Esophagus muscularis mucosa (tissue), 4 donors: ENCODE results near the gene AMOTL2. TPM values are rescaled to one million over a fixed set of nuclear protein-coding genes. Genes with fewer than 3 reads are reported as not detected.

Experiments used
- DNase-seq: peaks from one replicate; pipeline ENCODE4 v3.0.0-alpha.2; 2017; ENCODE audit errors: extremely low spot score
- H3K27ac ChIP-seq, 4 donors: fragments of 200-600 bp; sonication (generic); replicated peaks in 1 of 4; 1 replicate in 3 of 4; 2 replicates in 1 of 4; pipeline ENCODE4 v1.5.1; 2016 to 2019; ENCODE audit warnings: mild to moderate bottlenecking in 1 of 4
- H3K27me3 ChIP-seq, 4 donors: fragments of 200-600 bp; sonication (generic); one replicate each; pipeline versions ENCODE4 v1.5.1 to v1.6.0; 2016 to 2019
- H3K36me3 ChIP-seq, 4 donors: fragments of 200-600 bp; sonication (generic); one replicate each; pipeline ENCODE4 v1.5.1; 2016 to 2019
- H3K4me1 ChIP-seq, 4 donors: fragments of 200-600 bp; sonication (generic); one replicate each; pipeline ENCODE4 v1.5.1; 2016 to 2019
- H3K4me3 ChIP-seq, 4 donors: fragments of 200-600 bp; sonication (generic); 1 replicate in 2 of 4; 2 replicates in 2 of 4; pipeline ENCODE4 v1.5.1; 2016 to 2019; ENCODE audit warnings: mild to moderate bottlenecking in 4 of 4, moderate library complexity in 1 of 4
- H3K9me3 ChIP-seq, 4 donors: fragments of 200-600 bp; sonication (generic); 1 replicate in 3 of 4; 2 replicates in 1 of 4; pipeline ENCODE4 v1.5.1; 2016 to 2019
- CTCF ChIP-seq, 3 experiments: fragments of 200-600 bp in 2 of 3; fragments of 450-650 bp in 1 of 3; sonication (generic) in 2 of 3; IDR thresholded peaks; one replicate each; pipeline ENCODE4 v1.5.1; 2017 to 2019; ENCODE audit warnings: antibody characterized with exemption in 3 of 3, mild to moderate bottlenecking in 2 of 3, moderate library complexity in 1 of 3
- EP300 ChIP-seq: sonication (generic); formaldehyde crosslinking; IDR thresholded peaks from one replicate; pipeline ENCODE4 v1.6.1; 2017; ENCODE audit warnings: antibody characterized with exemption
- POLR2A ChIP-seq: fragments of 450-650 bp; IDR thresholded peaks from one replicate; pipeline ENCODE4 v1.6.1; 2017; ENCODE audit warnings: antibody characterized with exemption, moderate library complexity, mild to moderate bottlenecking, low read depth
- POLR2AphosphoS5 ChIP-seq, 2 donors: sonication (generic); formaldehyde crosslinking; IDR thresholded peaks; one replicate each; pipeline ENCODE4 v1.6.1; 2017; ENCODE audit warnings: antibody characterized with exemption in 2 of 2
- WGBS: methylation state at CpG from one replicate; pipeline ENCODE4 v1.1.5; 2018; 5-methylcytosine and 5-hydroxymethylcytosine counted together
- intact Hi-C: fragments of 100-400 bp; cut with DNase I; formaldehyde crosslinking; loops from one replicate; pipeline ENCODE4 v1.15.1; 2023
- total RNA-seq, 4 donors: library from RNA; depleted of rRNA; stranded (reverse); fragments of >200 nt; gene quantifications; one replicate each; pipeline versions ENCODE4 v1.1.0 to v1.2.1, GENCODE V29; 2016

The AMOTL2 gene
- total RNA-seq, 4 donors from 2014 or later = 111 to 313 (median 155) TPM

GRCh38 chr3:134352031-134352671 is 22.1 kb downstream of the AMOTL2 start:
- H3K27ac ChIP-seq = peak overlapping the region in 3 of 4 donors; percentile 49 to 97 (median 70)
- intact Hi-C loops = no loop called here
- TF ChIP-seq CTCF (IDR thresholded peaks at IDR 0.05) (no peak), POLR2AphosphoS5 (IDR thresholded peaks at IDR 0.05) (no peak), EP300 (no peak), POLR2A (no peak)
- no peaks in the 10 kb centered on the region for H3K27me3 ChIP-seq
- no peak overlapping the region for H3K4me3 ChIP-seq
- DNase-seq = no peak
- H3K36me3 ChIP-seq = peaks cover 24 to 62% (median 39%) of the 10 kb centered on the region in 4 donors
- WGBS = 62% methylated on average over 3 of the region's 4 CpGs
- H3K4me1 ChIP-seq = peaks cover 52 to 77% (median 73%) of the 10 kb centered on the region in 4 donors
- H3K9me3 ChIP-seq = no peaks in the 10 kb centered on the region

- no peak overlapping the region for H3K4me3 ChIP-seq
- H3K36me3 ChIP-seq = peaks cover 17 to 55% (median 32%) of the 10 kb centered on the region in 4 donors
- H3K9me3 ChIP-seq = peaks cover 0 to 6% (median 3%) of the 10 kb centered on the region in 4 donors
- WGBS = 72% methylated on average over 5 of the region's 5 CpGs
- DNase-seq = no peak
- H3K27me3 ChIP-seq = no peaks in the 10 kb centered on the region
- intact Hi-C loops = no loop called here
- H3K4me1 ChIP-seq = peaks cover 45 to 70% (median 66%) of the 10 kb centered on the region in 4 donors
- TF ChIP-seq POLR2A (no peak), POLR2AphosphoS5 (IDR thresholded peaks at IDR 0.05) (no peak), CTCF (IDR thresholded peaks at IDR 0.05) (no peak)
- H3K27ac ChIP-seq = peak overlapping the region in 3 of 4 donors; percentile 49 to 97 (median 70)
These were observed 22.8 kb downstream of the AMOTL2 start for GRCh38 chr3:134351427-134351826.

- no peak for TF ChIP-seq POLR2AphosphoS5 (IDR thresholded peaks at IDR 0.05)
- TF ChIP-seq EP300 = no peak
- no peak for TF ChIP-seq CTCF (IDR thresholded peaks at IDR 0.05)
- TF ChIP-seq POLR2A = no peak
- H3K27ac ChIP-seq = peak overlapping the region in 3 of 4 donors; percentile 34 to 97 (median 49)
- WGBS = 63% methylated on average over 1 of the region's 4 CpGs
- H3K9me3 ChIP-seq = peaks cover 0 to 9% (median 3%) of the 10 kb centered on the region in 4 donors
- intact Hi-C loops = no loop called here
- H3K36me3 ChIP-seq = peaks cover 12 to 50% (median 27%) of the 10 kb centered on the region in 4 donors
- no peak for DNase-seq
- no peaks in the 10 kb centered on the region for H3K27me3 ChIP-seq
- H3K4me3 ChIP-seq = no peak overlapping the region
- peaks cover 41 to 64% (median 61%) of the 10 kb centered on the region in 4 donors for H3K4me1 ChIP-seq
These were observed 23.4 kb downstream of the AMOTL2 start for GRCh38 chr3:134350861-134351311.

GRCh38 chr3:134350266-134350665 is 24.0 kb downstream of the AMOTL2 start:
- 89% methylated on average over 3 of the region's 3 CpGs for WGBS
- Histone ChIP-seq H3K4me1 (peaks cover 41 to 58% (median 55%) of the 10 kb centered on the region in 4 donors), H3K9me3 (peaks cover 0 to 9% (median 3%) of the 10 kb centered on the region in 4 donors), H3K4me3 (no peak overlapping the region), H3K36me3 (peaks cover 7 to 43% (median 23%) of the 10 kb centered on the region in 4 donors), H3K27me3 (no peaks in the 10 kb centered on the region), H3K27ac (peak overlapping the region in 1 of 4 donors; percentile 97)
- no peak for TF ChIP-seq POLR2A
- no peak for TF ChIP-seq EP300
- no peak for TF ChIP-seq CTCF (IDR thresholded peaks at IDR 0.05)
- no peak for TF ChIP-seq POLR2AphosphoS5 (IDR thresholded peaks at IDR 0.05)
- intact Hi-C loops = no loop called here
- no peak for DNase-seq
